A549 treated with AZD9567 at 1 μM for 4 hours (cell line): ENCODE results near the gene GABRG3. TPM values are rescaled to one million over a fixed set of nuclear protein-coding genes. Genes with fewer than 3 reads are reported as not detected.

Experiments
- total RNA-seq: library from RNA; stranded (reverse); fragments of 200-300 nt; extraction: Qiagen RNA extraction; gene quantifications from 5 replicates; pipeline ENCODE4 v1.2.3, GENCODE V29; 2022; ENCODE audit not compliant: insufficient read depth

Gene GABRG3
- total RNA-seq, result 0.19 to 0.39 TPM (median 0.28 TPM) in 4 of 5 replicates, not detected in the other

DNA sequence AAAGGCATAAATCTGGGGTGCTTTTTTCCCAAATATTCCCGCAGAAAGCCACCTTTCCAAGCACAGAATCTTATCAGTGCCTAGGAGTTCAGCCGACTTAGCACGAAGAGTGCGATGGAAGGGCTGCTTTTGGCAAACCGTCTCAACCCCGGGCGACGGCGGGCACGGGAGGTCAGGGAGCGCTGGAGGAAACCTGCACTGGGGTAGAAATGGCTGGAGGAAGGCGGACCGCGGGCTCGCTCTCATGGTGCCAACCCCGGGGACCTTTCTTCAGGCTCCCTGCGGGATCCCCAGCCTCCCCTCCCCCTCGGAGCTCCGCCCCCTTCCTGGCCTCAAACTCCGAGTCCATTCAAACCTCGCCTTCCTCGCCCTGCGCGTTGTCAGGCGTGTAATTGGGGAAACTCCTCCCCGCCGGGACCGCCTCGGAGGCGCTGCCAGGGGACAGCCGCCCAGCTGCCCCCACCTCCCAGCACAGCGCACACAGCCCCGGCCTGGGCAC, at the start of gene GABRG3:
GABRG3 (plus strand) TSS at position 470 of the 499 bp plus-strand sequence.

Other genes with a start within 250 kb of the GABRG3 start
- gene GABRB3, start 198.1 kb upstream of the GABRG3 start, total RNA-seq, result 63.8 to 97.6 TPM (median 78.5 TPM) in 5 replicates
- gene GABRA5, start 104.1 kb upstream of the GABRG3 start, total RNA-seq, result 79.4 to 118 TPM (median 101 TPM) in 5 replicates